Dendritic cell treated with granulocyte-macrophage colony-stimulating factor and Interleukin-4, amounts not matched to agents 40 ng/mL and 50 ng/mL, for 4 days (primary cell): ENCODE data around the gene EDAR.

ENCODE experiments used
- H3K27ac Mint-ChIP-seq: one replicate; pipeline ENCODE4 v1.8.0; 2022; ENCODE audit warnings: mild to moderate bottlenecking, mixed read lengths
- H3K27me3 Mint-ChIP-seq: one replicate; pipeline ENCODE4 v1.8.0; 2022; ENCODE audit warnings: mild to moderate bottlenecking, mixed read lengths
- H3K36me3 Mint-ChIP-seq: one replicate; pipeline ENCODE4 v1.8.0; 2022; ENCODE audit warnings: low read depth, mixed read lengths
- H3K4me1 Mint-ChIP-seq: one replicate; pipeline ENCODE4 v1.8.0; 2022; ENCODE audit warnings: low read depth, mixed read lengths
- H3K4me3 Mint-ChIP-seq: one replicate; pipeline ENCODE4 v1.8.0; 2022; ENCODE audit warnings: mild to moderate bottlenecking, moderate library complexity, mixed read lengths
- H3K9me3 Mint-ChIP-seq: one replicate; pipeline ENCODE4 v1.8.0; 2022; ENCODE audit warnings: mixed read lengths
- intact Hi-C: fragments of 100-400 bp; cut with micrococcal nuclease; formaldehyde crosslinking; loops from one replicate; pipeline ENCODE4 v1.15.0; 2022

Gene EDAR

GRCh38 chr2:108934583-108935245, 54.3 kb downstream of the EDAR start:
- H3K27ac Mint-ChIP-seq: no peak overlapping the region
- H3K4me3 Mint-ChIP-seq: no peak overlapping the region
- intact Hi-C loops: no loop called here
- H3K9me3 Mint-ChIP-seq: no peaks in the 10 kb centered on the region
- H3K4me1 Mint-ChIP-seq: peaks cover 5% of the 10 kb centered on the region
- no peaks in the 10 kb centered on the region for H3K27me3 Mint-ChIP-seq
- H3K36me3 Mint-ChIP-seq: no peaks in the 10 kb centered on the region

- H3K4me3 Mint-ChIP-seq: no peak overlapping the region
- no peaks in the 10 kb centered on the region for H3K36me3 Mint-ChIP-seq
- H3K9me3 Mint-ChIP-seq: no peaks in the 10 kb centered on the region
- H3K27ac Mint-ChIP-seq: no peak overlapping the region
- H3K27me3 Mint-ChIP-seq: no peaks in the 10 kb centered on the region
- H3K4me1 Mint-ChIP-seq: peaks cover 5% of the 10 kb centered on the region
- intact Hi-C loops: no loop called here
Measured at GRCh38 chr2:108934151-108934550, 54.9 kb downstream of the EDAR start.

GRCh38 chr2:108933691-108934117, 55.3 kb downstream of the EDAR start:
- Mint-ChIP-seq H3K27ac (no peak overlapping the region), H3K9me3 (no peaks in the 10 kb centered on the region), H3K4me1 (peaks cover 5% of the 10 kb centered on the region), H3K4me3 (no peak overlapping the region), H3K27me3 (no peaks in the 10 kb centered on the region), H3K36me3 (no peaks in the 10 kb centered on the region)
- intact Hi-C loops: no loop called here

GRCh38 chr2:108932736-108933332, 56.2 kb downstream of the EDAR start:
- Mint-ChIP-seq H3K27ac (no peak overlapping the region), H3K4me3 (no peak overlapping the region), H3K4me1 (peaks cover 5% of the 10 kb centered on the region), H3K36me3 (no peaks in the 10 kb centered on the region), H3K9me3 (no peaks in the 10 kb centered on the region), H3K27me3 (no peaks in the 10 kb centered on the region)
- intact Hi-C loops: no loop called here

GRCh38 chr2:108931372-108931771, 57.6 kb downstream of the EDAR start:
- H3K4me1 Mint-ChIP-seq: peaks cover 5% of the 10 kb centered on the region
- no peak overlapping the region for H3K4me3 Mint-ChIP-seq
- intact Hi-C loops: no loop called here
- no peaks in the 10 kb centered on the region for H3K9me3 Mint-ChIP-seq
- H3K36me3 Mint-ChIP-seq: no peaks in the 10 kb centered on the region
- H3K27ac Mint-ChIP-seq: no peak overlapping the region
- no peaks in the 10 kb centered on the region for H3K27me3 Mint-ChIP-seq

GRCh38 chr2:108929807-108930425, 59.1 kb downstream of the EDAR start:
- no peak overlapping the region for H3K27ac Mint-ChIP-seq
- H3K9me3 Mint-ChIP-seq: no peaks in the 10 kb centered on the region
- no peak overlapping the region for H3K4me3 Mint-ChIP-seq
- no peaks in the 10 kb centered on the region for H3K27me3 Mint-ChIP-seq
- peaks cover under 1% of the 10 kb centered on the region for H3K4me1 Mint-ChIP-seq
- H3K36me3 Mint-ChIP-seq: no peaks in the 10 kb centered on the region
- intact Hi-C loops: loop anchor here (5.0 kb wide), 1 partner anchor 582 kb away; no protein-coding TSS in a partner anchor

- Mint-ChIP-seq H3K27ac (no peak overlapping the region), H3K9me3 (no peaks in the 10 kb centered on the region), H3K4me3 (no peak overlapping the region), H3K4me1 (no peaks in the 10 kb centered on the region), H3K27me3 (no peaks in the 10 kb centered on the region), H3K36me3 (no peaks in the 10 kb centered on the region)
- intact Hi-C loops: loop anchor here (5.0 kb wide), 1 partner anchor 583 kb away; no protein-coding TSS in a partner anchor
Measured at GRCh38 chr2:108928660-108929377, 60.2 kb downstream of the EDAR start.

GRCh38 chr2:108927936-108928659, 60.9 kb downstream of the EDAR start:
- H3K36me3 Mint-ChIP-seq: no peaks in the 10 kb centered on the region
- no peaks in the 10 kb centered on the region for H3K9me3 Mint-ChIP-seq
- H3K4me3 Mint-ChIP-seq: no peak overlapping the region
- H3K4me1 Mint-ChIP-seq: no peaks in the 10 kb centered on the region
- H3K27me3 Mint-ChIP-seq: no peaks in the 10 kb centered on the region
- intact Hi-C loops: loop anchor here (5.0 kb wide), 1 partner anchor 584 kb away; no protein-coding TSS in a partner anchor
- H3K27ac Mint-ChIP-seq: no peak overlapping the region

GRCh38 chr2:108927405-108927804, 61.6 kb downstream of the EDAR start:
- intact Hi-C loops: loop anchor here (5.0 kb wide), 1 partner anchor 585 kb away; no protein-coding TSS in a partner anchor
- H3K4me3 Mint-ChIP-seq: no peak overlapping the region
- no peaks in the 10 kb centered on the region for H3K27me3 Mint-ChIP-seq
- H3K9me3 Mint-ChIP-seq: no peaks in the 10 kb centered on the region
- H3K4me1 Mint-ChIP-seq: no peaks in the 10 kb centered on the region
- no peaks in the 10 kb centered on the region for H3K36me3 Mint-ChIP-seq
- H3K27ac Mint-ChIP-seq: no peak overlapping the region

- intact Hi-C loops: loop anchor here (5.0 kb wide), 1 partner anchor 586 kb away; no protein-coding TSS in a partner anchor
- no peaks in the 10 kb centered on the region for H3K4me1 Mint-ChIP-seq
- no peaks in the 10 kb centered on the region for H3K9me3 Mint-ChIP-seq
- H3K27me3 Mint-ChIP-seq: no peaks in the 10 kb centered on the region
- no peaks in the 10 kb centered on the region for H3K36me3 Mint-ChIP-seq
- H3K4me3 Mint-ChIP-seq: no peak overlapping the region
- H3K27ac Mint-ChIP-seq: no peak overlapping the region
Measured at GRCh38 chr2:108926561-108927380, 62.2 kb downstream of the EDAR start.

- no peaks in the 10 kb centered on the region for H3K27me3 Mint-ChIP-seq
- no peak overlapping the region for H3K4me3 Mint-ChIP-seq
- H3K36me3 Mint-ChIP-seq: no peaks in the 10 kb centered on the region
- H3K4me1 Mint-ChIP-seq: no peaks in the 10 kb centered on the region
- H3K27ac Mint-ChIP-seq: no peak overlapping the region
- intact Hi-C loops: loop anchor here (5.0 kb wide), 1 partner anchor 587 kb away; no protein-coding TSS in a partner anchor
- H3K9me3 Mint-ChIP-seq: no peaks in the 10 kb centered on the region
Measured at GRCh38 chr2:108925735-108926134, 63.3 kb downstream of the EDAR start.

GRCh38 chr2:108925286-108925685, 63.7 kb downstream of the EDAR start:
- no peak overlapping the region for H3K27ac Mint-ChIP-seq
- H3K36me3 Mint-ChIP-seq: no peaks in the 10 kb centered on the region
- no peaks in the 10 kb centered on the region for H3K9me3 Mint-ChIP-seq
- no peaks in the 10 kb centered on the region for H3K27me3 Mint-ChIP-seq
- intact Hi-C loops: loop anchor here (5.0 kb wide), 1 partner anchor 587 kb away; no protein-coding TSS in a partner anchor
- H3K4me1 Mint-ChIP-seq: no peaks in the 10 kb centered on the region
- no peak overlapping the region for H3K4me3 Mint-ChIP-seq
